ENCODE data around the gene SPTSSA.
A peak's percentile ranks its signal among the peaks of the same experiment; 100 is the strongest.

Gene SPTSSA

GRCh38 chr14:34460841-34461240, 1.2 kb downstream of the SPTSSA start (continued):
- TF ChIP-seq, protein P1, sequence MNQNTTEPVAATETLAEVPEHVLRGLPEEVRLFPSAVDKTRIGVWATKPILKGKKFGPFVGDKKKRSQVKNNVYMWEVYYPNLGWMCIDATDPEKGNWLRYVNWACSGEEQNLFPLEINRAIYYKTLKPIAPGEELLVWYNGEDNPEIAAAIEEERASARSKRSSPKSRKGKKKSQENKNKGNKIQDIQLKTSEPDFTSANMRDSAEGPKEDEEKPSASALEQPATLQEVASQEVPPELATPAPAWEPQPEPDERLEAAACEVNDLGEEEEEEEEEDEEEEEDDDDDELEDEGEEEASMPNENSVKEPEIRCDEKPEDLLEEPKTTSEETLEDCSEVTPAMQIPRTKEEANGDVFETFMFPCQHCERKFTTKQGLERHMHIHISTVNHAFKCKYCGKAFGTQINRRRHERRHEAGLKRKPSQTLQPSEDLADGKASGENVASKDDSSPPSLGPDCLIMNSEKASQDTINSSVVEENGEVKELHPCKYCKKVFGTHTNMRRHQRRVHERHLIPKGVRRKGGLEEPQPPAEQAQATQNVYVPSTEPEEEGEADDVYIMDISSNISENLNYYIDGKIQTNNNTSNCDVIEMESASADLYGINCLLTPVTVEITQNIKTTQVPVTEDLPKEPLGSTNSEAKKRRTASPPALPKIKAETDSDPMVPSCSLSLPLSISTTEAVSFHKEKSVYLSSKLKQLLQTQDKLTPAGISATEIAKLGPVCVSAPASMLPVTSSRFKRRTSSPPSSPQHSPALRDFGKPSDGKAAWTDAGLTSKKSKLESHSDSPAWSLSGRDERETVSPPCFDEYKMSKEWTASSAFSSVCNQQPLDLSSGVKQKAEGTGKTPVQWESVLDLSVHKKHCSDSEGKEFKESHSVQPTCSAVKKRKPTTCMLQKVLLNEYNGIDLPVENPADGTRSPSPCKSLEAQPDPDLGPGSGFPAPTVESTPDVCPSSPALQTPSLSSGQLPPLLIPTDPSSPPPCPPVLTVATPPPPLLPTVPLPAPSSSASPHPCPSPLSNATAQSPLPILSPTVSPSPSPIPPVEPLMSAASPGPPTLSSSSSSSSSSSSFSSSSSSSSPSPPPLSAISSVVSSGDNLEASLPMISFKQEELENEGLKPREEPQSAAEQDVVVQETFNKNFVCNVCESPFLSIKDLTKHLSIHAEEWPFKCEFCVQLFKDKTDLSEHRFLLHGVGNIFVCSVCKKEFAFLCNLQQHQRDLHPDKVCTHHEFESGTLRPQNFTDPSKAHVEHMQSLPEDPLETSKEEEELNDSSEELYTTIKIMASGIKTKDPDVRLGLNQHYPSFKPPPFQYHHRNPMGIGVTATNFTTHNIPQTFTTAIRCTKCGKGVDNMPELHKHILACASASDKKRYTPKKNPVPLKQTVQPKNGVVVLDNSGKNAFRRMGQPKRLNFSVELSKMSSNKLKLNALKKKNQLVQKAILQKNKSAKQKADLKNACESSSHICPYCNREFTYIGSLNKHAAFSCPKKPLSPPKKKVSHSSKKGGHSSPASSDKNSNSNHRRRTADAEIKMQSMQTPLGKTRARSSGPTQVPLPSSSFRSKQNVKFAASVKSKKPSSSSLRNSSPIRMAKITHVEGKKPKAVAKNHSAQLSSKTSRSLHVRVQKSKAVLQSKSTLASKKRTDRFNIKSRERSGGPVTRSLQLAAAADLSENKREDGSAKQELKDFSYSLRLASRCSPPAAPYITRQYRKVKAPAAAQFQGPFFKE (tag by site-specific recombination; IDR thresholded peaks at IDR 0.05; ENCODE audit: borderline replicate concordance) = no peak
- TF ChIP-seq ZNF354C (tag by site-specific recombination; IDR thresholded peaks at IDR 0.05; ENCODE audit: borderline replicate concordance, low read depth) = no peak
- TF ChIP-seq ZBTB17 (tag by site-specific recombination; IDR thresholded peaks at IDR 0.05) = no peak; the same call in 1 of the 2 replicates
- TF ChIP-seq ZIC2 (tag by site-specific recombination; IDR thresholded peaks at IDR 0.05) = no peak
- TF ChIP-seq, protein P2, sequence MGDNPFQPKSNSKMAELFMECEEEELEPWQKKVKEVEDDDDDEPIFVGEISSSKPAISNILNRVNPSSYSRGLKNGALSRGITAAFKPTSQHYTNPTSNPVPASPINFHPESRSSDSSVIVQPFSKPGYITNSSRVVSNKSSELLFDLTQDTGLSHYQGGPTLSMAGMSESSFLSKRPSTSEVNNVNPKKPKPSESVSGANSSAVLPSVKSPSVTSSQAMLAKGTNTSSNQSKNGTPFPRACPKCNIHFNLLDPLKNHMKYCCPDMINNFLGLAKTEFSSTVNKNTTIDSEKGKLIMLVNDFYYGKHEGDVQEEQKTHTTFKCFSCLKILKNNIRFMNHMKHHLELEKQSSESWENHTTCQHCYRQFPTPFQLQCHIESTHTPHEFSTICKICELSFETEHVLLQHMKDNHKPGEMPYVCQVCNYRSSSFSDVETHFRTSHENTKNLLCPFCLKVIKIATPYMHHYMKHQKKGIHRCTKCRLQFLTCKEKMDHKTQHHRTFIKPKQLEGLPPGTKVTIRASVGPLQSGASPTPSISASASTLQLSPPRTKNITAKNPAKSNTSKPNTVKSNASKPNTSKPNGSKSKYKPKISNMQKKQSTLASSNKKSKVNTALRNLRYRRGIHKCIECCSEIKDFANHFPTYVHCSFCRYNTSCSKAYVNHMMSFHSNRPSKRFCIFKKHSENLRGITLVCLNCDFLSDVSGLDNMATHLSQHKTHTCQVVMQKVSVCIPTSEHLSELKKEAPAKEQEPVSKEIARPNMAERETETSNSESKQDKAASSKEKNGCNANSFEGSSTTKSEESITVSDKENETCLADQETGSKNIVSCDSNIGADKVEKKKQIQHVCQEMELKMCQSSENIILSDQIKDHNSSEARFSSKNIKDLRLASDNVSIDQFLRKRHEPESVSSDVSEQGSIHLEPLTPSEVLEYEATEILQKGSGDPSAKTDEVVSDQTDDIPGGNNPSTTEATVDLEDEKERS (tag by site-specific recombination; IDR thresholded peaks at IDR 0.05) = no peak
- peak; percentile 80 for TF ChIP-seq ZNF692 (tag by site-specific recombination; IDR thresholded peaks at IDR 0.05)
- TF ChIP-seq ZNF639 (tag by site-specific recombination; IDR thresholded peaks at IDR 0.05) = peak; percentile 85
- no peak for TF ChIP-seq ZNF37A (tag by site-specific recombination; IDR thresholded peaks at IDR 0.05)
- TF ChIP-seq HOXA7 (CRISPR knock-in tag; IDR thresholded peaks at IDR 0.05; ENCODE audit: borderline replicate concordance) = no peak
- TF ChIP-seq ZNF433 (tag by site-specific recombination; IDR thresholded peaks at IDR 0.05; ENCODE audit: low read depth) = no peak
- no peak; the same call in 1 of the 2 replicates for TF ChIP-seq ZBTB8A (tag by site-specific recombination; IDR thresholded peaks at IDR 0.05)
- no peak for TF ChIP-seq ZNF140 (tag by site-specific recombination; IDR thresholded peaks at IDR 0.05)
- peak; percentile 81 for TF ChIP-seq ZNF629 (tag by site-specific recombination; IDR thresholded peaks at IDR 0.05)
- peak; percentile 89 for TF ChIP-seq OSR2 (tag by site-specific recombination; IDR thresholded peaks at IDR 0.05)
- no peak for TF ChIP-seq MZF1 (tag by site-specific recombination; IDR thresholded peaks at IDR 0.05; ENCODE audit: borderline replicate concordance)
- 0 out of 2 replicates have a peak, but pooled peaks have one; percentile 19 for TF ChIP-seq GLIS1 (tag by site-specific recombination; IDR thresholded peaks at IDR 0.05)
- peak; percentile 50 for TF ChIP-seq ZNF146 (tag by site-specific recombination; IDR thresholded peaks at IDR 0.05)
- TF ChIP-seq ZSCAN23 (tag by site-specific recombination; IDR thresholded peaks at IDR 0.05) = peak; percentile 76; the same call in 1 of the 2 replicates
- TF ChIP-seq ZBTB21 (tag by site-specific recombination; IDR thresholded peaks at IDR 0.05) = peak; percentile 57; the same call in 1 of the 2 replicates
- no peak for TF ChIP-seq ZNF248 (tag by site-specific recombination; IDR thresholded peaks at IDR 0.05)
- TF ChIP-seq, protein P3, sequence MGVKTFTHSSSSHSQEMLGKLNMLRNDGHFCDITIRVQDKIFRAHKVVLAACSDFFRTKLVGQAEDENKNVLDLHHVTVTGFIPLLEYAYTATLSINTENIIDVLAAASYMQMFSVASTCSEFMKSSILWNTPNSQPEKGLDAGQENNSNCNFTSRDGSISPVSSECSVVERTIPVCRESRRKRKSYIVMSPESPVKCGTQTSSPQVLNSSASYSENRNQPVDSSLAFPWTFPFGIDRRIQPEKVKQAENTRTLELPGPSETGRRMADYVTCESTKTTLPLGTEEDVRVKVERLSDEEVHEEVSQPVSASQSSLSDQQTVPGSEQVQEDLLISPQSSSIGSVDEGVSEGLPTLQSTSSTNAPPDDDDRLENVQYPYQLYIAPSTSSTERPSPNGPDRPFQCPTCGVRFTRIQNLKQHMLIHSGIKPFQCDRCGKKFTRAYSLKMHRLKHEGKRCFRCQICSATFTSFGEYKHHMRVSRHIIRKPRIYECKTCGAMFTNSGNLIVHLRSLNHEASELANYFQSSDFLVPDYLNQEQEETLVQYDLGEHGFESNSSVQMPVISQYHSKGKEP (tag by site-specific recombination; IDR thresholded peaks at IDR 0.05) = peak; percentile 97
- TF ChIP-seq, protein P4, sequence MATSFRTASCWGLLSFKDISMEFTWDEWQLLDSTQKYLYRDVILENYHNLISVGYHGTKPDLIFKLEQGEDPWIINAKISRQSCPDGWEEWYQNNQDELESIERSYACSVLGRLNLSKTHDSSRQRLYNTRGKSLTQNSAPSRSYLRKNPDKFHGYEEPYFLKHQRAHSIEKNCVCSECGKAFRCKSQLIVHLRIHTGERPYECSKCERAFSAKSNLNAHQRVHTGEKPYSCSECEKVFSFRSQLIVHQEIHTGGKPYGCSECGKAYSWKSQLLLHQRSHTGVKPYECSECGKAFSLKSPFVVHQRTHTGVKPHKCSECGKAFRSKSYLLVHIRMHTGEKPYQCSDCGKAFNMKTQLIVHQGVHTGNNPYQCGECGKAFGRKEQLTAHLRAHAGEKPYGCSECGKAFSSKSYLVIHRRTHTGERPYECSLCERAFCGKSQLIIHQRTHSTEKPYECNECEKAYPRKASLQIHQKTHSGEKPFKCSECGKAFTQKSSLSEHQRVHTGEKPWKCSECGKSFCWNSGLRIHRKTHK (tag by site-specific recombination; IDR thresholded peaks at IDR 0.05) = no peak
- TF ChIP-seq PRDM6 (tag by site-specific recombination; IDR thresholded peaks at IDR 0.05) = peak; percentile 97

Measured in HEK293 (cell line).